ENCODE data around the gene NEK8.
"Not testable (repeated sequence)": the region's sequence is repeated elsewhere in the genome, so short reads cannot be mapped to it uniquely, and the experiment has no call there.

Gene NEK8

DNA sequence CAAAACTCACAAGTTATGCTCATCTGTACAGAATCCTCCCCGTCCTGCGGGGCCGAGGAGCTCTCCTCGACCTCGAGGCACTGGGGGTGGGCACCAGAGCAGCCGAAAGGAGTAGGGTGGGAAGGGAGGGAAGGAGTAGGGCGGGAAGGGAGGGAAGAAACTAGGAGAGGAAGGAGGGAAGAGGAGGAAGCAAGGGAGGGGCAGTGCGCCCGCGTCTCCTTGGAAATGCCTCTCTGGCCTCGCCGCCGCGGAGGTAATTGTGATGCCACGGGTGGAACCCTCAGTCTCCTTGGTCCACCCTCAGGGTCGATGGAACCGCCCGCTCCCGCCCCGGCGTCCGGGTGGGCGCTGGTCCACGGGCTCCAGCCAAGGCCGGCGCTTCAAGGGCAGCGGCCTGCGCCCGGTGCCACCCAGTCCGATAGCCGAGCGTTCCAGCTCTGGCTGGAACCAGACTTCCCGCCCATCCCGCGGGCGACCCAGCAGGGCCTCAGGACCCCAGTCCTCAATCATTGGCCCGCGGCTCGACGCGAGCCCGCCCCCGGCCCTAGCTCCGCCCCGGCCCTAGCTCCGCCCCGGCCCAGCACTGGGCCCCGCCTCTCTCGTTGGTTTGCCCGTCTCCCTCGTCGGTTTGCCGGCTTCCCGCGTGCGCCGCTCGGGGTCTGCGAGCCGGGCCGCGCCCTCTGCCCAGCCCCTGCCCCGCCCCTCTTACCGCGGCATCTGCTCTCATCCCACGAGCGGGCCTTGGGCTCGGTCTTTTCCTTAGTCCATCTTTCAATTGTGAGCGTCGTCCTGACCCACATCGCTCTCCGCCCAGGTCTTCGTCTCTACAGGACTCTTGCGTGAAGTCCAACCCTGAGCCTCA lies 17.5 kb upstream of the NEK8 start:
- no peak for FAIRE-seq

DNA sequence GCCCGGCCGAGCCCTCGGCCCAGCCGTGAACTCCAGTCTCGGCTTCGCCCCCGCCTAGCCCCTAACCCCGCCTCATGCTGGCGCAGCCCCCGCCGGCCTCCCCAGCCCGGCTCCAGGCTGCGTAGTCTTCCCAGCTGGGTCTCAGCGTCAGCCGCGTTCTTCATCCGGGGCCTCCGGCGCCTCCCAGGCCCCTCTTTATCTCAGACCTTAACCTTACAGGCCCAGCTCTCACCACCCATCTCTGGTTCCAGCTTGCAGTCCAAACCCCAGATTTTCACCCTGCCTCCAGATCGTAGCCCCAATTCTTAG lies 16.9 kb upstream of the NEK8 start, which contains the start of gene PROCA1:
Gene PROCA1 (minus strand): TSS at position 166 of the 309 bp plus-strand sequence. CDS start 228 bp downstream, outside the sequence.
- FAIRE-seq: no peak

DNA sequence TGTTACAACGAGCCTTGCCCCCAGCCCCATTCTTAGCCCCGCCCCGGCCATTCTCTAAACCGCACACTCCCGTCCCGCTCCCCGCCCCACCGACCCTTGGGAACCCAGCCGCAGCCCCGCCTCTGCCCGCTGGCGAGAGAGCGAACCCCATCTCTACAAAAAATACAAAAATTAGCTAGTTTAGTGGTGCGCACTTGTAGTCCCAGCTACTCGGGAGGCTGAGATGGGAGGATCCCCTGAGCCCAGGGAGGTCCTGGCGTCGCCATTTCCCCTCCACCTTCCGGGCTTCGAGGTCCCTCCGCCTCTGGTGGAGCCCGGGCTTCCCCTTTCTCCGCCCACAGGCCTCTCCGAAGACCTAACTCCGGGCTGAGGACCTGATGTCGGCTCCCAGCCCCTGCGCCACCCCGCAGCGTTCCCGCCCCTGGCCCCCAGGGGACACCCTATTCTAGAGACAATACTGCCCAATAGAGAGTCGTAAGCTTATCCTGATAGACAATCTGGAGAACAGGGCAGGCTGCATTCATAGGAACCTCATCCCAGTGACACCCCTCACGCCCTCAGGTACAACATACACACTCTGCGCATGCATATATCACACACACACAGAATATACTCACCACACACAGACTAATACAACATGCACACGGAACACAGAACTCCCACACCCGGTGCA lies 16.4 kb upstream of the NEK8 start:
- FAIRE-seq: no peak

DNA sequence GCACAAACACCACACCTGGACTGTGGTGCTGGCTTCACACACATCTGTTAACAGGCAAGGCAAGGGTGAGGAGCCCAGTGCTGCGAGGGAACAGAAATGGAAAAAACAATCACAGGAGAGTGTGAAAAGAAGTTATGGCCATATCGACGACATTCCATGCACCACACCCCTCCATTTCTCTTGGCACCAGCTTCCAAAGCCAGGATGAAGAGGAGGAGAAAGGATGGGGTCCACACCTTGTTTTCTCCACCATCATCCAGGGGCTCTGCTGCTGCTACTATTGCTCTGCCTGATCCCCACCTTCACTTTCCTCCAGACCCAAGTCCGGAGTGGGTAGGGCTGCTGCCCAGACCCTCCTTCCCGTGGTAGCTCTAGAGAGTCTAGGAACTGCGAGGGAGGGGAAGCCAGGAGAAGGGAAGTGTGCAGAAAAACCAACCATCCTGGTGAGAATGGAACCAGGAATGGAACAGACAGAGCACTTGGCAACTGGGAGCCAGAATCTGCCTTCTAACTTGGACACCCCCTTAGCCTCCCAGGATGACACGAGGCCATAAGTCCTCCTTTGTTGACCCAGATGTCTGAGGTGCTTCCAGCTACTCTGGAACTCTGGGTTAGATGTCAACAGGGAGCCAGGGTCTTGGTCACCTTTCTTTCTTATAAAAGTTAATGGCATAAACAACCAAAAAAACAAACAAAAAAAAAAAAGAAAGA lies 15.7 kb upstream of the NEK8 start:
- no peak for FAIRE-seq

DNA sequence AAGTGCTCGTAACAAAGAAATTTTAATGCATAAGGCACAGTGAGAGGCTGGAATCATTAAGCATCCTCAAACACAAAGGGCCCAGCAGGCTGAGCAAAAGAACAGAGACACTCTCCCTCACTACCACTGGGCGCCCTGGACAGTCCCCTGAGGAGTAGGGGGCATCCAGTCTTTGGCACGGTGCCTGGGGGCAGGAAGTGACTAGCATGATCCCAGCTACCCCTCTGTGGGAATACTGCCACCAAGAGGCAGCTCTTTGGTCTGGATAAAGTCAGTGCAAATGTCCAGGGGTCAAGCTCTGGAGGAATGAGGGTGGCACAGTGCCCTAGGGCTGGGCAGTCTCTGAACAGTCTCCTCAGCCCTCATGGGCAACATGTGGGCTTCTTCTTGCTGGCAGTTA lies 14.3 kb upstream of the NEK8 start:
- no peak for FAIRE-seq

DNA sequence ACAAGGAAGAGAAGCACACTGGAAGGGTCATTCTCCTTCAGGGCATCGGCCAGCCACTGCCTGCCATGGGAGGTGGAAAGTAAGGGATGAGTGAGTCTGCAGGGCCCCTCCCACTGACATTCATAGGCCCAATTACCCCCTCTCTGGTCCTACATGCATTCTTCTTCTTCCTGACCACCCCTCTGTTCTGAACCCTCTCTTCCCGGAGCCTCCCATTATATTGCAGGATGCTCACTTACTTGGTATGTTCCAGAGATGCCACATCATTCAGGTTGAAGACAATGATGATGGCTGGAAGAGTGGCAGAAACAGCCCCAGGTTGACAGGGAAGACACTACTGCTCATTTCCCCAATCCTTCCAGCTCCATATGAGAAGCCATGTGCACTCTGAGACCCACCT lies 13.4 kb upstream of the NEK8 start:
- FAIRE-seq: no peak

DNA sequence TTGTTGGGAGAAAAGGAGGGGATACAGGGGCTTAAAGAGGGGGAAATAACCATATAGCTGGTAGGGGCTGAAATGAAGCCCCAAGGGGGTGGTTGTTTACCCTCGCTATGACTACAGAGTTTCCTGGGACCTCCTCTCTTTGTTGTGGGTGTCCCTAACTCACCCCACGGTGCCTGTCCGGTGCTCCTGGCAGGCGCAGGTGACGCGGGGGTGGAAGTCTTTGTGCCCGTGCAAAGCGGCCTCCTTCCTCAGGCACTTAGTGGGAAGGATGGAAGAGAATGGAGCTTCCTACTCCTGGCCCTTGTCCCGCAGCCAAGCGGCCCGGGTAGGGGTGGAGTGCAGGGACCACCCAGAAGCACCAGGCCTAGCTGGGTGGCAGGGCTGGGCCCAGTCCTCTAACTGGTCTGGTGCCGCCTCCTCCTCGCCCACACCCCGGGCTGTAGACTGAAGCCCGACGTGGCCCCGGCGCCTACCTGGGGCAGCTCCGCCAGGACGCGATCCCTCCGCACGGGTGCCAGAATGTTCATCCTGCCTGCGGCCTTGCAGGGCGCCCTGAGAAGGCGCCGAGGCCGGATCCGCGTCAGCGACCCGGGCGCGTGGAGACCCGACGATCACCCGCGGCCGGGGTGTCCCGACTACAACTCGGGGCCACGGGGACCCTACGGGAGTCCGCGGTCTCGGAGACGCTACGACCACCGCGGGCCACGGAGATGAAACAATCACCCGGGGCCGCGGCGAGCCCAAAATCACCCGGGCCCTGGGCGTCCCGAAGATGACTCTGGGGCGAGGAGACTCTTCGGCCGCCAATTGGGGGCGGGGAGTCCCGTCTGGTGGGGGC lies 11.6 kb upstream of the NEK8 start:
- no peak for FAIRE-seq

DNA sequence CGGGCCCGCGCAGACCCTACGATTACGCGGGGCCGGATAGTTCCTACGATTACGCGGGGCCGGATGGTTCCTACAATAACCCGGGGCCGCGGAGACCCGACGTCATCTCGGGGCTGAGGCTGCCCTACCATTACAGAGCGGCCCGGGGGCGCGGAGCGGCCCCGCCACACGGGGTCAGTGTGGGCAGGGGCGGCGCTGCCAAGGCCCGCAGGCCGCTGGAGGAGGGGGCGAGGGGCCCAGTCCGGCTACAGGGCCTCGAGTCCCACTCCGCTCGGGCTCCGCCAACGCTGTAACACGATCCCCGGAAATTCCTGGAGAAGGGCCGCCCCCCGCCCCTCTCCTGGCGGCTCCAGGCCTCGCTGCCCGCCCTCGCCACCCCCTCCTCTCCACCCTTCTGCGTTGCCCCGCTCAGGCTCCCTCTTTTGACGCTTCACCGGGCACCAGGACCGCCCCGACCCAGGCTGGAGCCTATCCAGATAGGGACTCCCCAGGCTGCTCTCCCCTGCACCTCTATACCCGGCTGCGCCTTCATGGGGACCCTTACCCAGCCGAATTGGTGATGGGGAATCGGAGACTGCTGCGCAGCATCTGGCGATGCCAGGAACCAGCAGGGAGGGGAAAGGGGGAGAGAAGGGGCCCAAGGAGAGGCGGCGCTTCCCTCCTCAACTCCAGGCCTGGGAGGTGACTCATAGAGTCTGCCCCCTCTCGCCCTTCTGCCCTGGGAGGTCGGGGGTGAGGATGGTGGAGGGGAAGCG lies 10.8 kb upstream of the NEK8 start, which contains the start of gene RAB34:
Gene RAB34 (minus strand): TSS at position 291 of the 755 bp plus-strand sequence. CDS start 602 bp downstream, outside the sequence.
- no peak for FAIRE-seq

DNA sequence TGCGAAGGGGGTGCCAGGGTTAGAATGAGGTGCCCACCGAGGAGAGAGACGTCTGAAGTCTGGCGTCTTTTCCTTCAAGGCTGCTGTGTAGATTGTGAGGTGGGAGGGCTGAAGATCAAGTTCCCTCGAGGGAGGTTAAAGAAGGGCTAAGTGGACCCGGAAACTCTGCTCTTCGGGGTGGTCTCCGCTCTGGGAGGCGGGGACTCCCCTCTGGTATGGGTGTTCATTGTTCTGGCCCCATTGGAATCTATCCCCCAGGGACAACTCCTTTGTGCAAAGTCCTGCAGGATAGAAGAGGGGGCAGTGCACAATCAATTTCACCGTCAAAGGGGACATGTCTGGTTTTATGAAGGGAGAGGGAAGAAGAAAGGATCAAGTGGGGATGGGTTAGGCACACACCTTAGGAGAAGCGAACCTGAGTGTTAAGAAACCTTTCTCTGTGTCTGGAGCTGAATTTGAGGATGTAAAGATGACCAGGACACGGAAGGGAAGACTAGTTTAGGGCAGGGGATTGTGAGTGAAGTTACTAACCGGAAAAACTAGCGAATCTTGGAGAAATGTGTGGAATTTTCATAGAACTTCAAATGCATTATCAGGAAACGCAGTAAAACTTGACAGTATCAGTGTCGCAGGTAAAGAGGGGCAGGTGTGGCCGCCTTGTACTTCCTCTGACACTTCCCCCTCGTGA lies 10.1 kb upstream of the NEK8 start:
- no peak for FAIRE-seq

DNA sequence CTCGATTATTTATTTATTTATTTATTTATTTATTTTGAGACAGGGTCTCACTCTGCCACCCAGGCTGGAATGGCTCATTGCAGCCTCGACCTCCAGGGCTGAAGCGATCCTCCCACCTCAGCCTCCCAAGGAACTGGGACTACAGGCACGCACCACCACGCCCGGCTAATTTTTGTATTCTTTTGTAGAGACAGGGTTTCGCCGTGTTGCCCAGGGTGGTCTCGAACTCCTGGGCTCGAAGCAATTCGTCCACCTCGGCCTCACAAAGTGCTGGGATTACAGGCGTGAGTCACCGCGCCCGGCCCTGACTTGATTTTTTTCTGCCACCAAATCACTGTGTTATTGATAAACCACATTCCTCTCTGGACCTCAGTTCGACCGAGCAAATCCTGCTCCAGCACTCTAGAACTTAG lies 9.6 kb upstream of the NEK8 start:
- no peak for FAIRE-seq

DNA sequence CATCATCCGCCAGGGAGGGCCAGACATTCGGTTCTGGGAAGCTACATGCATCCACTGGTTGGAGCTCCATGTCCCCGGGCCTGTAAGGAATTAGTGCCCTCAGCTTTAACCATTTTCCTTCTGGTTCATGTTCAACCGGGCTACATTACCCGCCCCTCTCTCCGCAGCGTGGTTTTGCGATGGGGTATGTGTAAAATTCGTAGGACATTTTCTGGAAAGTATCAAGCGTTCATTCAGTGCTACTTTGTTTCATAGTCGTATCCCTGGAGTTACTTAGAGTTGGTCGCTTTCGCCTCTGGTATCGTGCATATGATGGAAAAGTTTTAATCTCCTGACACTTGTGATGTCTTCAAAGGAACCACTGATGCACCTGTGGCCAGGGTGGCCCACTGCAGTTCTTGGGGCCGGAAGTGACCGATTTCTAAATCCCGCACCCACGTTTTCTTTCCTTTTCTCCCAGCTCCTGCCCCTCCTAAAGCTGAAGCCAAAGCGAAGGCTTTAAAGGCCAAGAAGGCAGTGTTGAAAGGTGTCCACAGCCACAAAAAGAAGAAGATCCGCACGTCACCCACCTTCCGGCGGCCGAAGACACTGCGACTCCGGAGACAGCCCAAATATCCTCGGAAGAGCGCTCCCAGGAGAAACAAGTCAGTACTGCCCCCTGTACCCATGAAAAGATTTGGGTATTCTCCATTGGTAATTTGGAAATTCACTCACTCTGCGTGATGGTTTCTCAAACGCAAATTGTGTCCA lies 8.2 kb upstream of the NEK8 start:
- no peak for FAIRE-seq

DNA sequence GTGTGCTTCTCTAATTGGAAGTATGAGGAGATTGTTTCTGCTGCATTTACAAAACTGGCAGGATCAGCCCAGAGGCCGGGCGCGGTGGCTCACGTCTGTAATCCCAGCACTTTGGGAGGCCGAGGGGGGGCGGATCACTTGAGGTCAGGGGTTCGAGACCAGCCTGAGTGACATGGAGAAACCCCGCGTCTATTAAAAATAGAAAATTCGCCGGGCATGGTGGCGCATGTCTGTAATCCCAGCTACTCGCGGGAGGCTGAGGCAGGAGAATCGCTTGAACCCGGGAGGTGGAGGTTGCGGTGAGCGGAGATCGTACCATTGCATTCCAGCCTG lies 7.6 kb upstream of the NEK8 start:
- not testable (repeated sequence) for FAIRE-seq

DNA sequence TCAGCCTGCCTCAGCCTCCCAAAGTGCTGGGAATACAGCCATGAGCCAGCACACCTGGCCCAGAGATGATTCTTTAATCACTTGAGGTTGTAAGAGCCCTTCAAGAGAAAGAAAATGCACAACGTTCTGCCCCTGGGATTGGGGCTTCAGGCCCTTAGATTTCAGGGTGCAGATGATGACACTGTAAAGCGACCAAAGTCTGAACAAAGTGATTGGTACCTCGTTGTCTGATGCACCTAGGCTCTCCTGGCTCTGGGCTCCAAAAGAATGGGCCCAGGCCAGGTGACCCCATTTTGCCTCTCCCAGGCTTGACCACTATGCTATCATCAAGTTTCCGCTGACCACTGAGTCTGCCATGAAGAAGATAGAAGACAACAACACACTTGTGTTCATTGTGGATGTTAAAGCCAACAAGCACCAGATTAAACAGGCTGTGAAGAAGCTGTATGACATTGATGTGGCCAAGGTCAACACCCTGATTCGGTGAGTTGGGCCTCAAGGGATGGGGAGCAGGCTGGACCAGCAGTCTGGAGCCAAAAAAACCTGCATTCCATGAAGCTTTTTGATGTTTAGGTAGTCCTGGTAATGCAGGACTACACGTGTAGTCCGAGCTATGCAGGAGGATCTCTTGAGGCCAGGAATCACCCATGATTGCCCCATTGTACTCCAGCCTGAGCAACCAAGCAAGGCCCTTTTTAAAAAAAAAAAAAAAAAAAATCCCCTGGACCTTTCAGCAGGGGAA lies 6.0 kb upstream of the NEK8 start:
- FAIRE-seq: no peak

DNA sequence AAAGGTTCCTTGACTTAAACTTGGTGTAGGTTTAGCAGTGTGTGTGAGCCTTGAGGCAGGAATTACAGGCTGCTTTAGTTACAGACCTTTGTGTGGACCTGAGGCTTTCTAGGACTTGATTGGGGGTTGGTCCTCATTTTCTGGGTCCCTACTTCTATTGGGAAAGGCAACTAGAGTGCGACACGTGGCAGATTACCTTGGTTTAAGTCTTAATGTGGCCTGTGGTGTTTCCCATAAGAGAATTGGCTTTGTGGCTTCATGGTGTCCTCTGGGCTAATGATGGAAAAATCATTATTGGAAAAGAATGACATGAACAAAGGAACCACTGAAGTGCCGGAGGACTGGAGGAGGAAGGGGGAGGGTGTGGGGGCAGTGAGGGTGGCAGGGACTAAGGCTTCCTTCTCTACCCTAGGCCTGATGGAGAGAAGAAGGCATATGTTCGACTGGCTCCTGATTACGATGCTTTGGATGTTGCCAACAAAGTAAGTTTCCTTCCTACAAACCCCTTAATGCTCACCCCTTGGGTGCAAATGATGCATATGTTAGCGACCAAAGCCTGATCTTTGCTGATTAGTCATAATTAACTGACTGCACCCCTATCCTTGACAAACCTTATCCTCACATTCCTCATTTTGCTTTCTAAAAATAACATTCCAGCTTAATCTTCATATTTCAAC lies 5.3 kb upstream of the NEK8 start:
- FAIRE-seq: no peak

DNA sequence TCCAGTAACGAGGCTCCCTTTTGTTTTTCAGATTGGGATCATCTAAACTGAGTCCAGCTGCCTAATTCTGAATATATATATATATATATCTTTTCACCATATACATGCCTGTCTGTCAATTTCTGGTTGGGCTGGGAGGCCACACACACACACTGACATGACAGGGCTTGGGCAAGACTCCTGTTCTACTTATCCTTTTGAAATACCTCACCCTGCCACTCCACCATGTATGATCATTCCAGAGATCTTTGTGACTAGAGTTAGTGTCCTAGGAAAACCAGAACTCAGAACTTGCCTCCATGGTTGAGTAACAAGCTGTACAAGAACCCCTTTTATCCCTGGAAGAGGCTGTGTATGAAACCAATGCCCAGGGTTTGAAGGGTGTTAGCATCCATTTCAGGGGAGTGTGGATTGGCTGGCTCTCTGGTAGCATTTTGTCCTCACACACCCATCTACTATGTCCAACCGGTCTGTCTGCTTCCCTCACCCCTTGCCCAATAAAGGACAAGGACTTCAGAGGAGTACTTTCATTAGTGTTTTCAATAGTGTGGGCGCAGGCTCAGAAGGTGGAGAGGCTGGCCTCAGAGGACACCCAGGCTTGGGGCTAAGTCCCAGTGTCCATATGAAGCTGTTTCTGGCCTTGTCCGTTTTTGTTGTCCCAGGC lies 4.6 kb upstream of the NEK8 start:
- not testable (repeated sequence) for FAIRE-seq

DNA sequence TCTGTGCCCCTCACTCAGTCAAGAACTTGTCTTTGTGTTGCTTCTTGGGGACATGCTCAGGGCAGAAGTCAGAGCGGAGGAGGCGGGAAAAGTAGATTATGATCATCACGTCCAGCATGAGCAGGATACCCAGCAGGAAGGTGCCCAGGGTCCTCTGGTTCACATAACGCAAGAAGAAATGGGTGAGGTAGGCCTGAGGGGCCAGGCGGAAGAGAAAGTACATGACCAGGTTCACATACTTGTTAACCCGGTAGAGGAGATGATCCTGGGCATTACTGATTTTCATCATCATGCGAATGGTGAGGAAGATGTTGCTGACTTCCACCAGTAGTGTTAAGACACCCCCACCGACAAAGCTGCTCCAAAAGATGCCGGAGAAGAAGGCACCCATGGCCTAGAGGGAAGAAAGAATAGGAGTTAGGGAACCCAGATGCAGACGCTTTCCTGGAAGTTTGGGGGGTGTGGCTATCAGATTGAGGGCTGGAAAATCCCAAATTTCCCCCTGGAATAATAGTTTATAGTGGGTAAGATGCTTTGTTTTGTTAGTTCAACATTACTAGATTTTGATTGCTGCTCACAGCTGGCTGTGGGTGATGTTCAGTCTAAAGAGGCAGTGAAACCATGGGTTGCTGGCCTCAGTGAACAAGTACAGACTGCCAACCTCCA lies 4.0 kb upstream of the NEK8 start:
- no peak for FAIRE-seq

DNA sequence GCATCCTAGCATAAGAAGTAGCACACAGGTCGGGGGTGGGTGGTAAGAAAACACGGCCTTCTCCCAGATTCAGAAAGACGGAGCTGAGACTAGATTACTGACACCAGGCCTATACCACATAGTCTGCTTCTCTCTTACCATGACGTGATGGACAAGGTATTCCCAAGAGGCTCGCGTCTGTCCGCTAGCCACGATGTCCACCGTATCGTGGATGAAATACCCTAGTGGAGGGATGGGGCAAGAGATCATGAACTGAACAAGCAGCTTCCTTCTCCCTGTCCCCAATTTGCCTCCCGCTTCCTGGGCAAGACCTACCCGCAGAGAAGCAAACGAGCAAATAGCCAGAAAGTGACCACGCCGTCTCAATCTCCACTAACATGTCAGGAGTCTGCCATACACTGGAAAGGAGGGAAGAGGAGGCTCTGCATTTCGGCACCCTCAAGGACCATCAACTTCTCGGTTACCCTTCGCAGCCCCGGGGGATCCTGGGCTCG lies 3.4 kb upstream of the NEK8 start:
- no peak for FAIRE-seq

DNA sequence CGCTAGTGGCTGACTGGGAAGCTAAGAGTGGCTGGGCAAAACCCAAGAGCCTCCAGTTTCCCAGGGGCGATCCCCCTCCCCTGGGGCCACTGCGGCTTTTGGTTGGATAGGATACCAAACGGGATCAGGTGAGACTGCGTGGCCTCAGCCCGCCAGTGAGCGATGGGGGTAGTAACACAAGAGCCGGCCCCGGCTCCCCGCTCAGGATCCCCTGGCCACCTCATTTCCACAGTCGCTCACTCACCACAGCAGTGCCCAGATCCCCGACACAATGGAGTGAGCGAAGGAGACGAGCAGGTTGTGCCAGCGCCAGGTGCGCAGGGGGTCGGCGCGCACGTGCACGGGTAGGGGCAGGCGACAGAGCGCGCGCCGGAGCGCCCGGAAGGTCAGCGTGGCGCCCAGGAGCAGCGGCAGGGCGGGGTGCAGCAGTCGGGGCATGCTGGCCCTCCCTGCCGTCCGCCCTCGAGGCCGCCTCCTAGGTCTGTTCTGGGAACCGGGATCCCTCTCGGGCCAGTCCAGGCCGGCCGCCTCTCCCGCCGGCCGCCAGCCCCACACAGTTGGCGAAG lies 2.8 kb upstream of the NEK8 start:
- FAIRE-seq: no peak
